HEK293 (cell line): Measurements from ENCODE around the gene KPNA3.

Source experiments
- BCL11B ChIP-seq: fragments of 450-650 bp; formaldehyde crosslinking; IDR thresholded peaks from 2 replicates; pipeline ENCODE4 v1.5.1; 2016; ENCODE audit warnings: low read depth, missing biosample characterization, missing genetic modification characterization
- EGR2 ChIP-seq: fragments of 450-650 bp; formaldehyde crosslinking; IDR thresholded peaks from 2 replicates; pipeline ENCODE4 v1.5.1; 2016; ENCODE audit warnings: low read depth, missing biosample characterization, missing genetic modification characterization
- GLIS2 ChIP-seq: fragments of 450-650 bp; formaldehyde crosslinking; IDR thresholded peaks from 2 replicates; pipeline ENCODE4 v1.5.1; 2016; ENCODE audit warnings: missing biosample characterization, missing genetic modification characterization
- OSR2 ChIP-seq: fragments of 450-650 bp; formaldehyde crosslinking; IDR thresholded peaks from 2 replicates; pipeline ENCODE4 v1.5.1; 2016; ENCODE audit warnings: missing biosample characterization, missing genetic modification characterization
- ZBTB10 ChIP-seq: fragments of 450-650 bp; formaldehyde crosslinking; IDR thresholded peaks from 2 replicates; pipeline ENCODE4 v1.5.1; 2016; ENCODE audit warnings: missing biosample characterization, missing genetic modification characterization
- ZBTB21 ChIP-seq: fragments of 450-650 bp; formaldehyde crosslinking; IDR thresholded peaks from 2 replicates; pipeline ENCODE4 v1.5.1; 2017; ENCODE audit warnings: missing biosample characterization, missing genetic modification characterization
- ZIC2 ChIP-seq: fragments of 450-650 bp; formaldehyde crosslinking; IDR thresholded peaks from 2 replicates; pipeline ENCODE4 v1.5.1; 2016; ENCODE audit warnings: missing biosample characterization, missing genetic modification characterization
- ZNF133 ChIP-seq: fragments of 450-650 bp; formaldehyde crosslinking; IDR thresholded peaks from 2 replicates; pipeline ENCODE4 v1.5.1; 2016; ENCODE audit warnings: missing biosample characterization, missing genetic modification characterization
- ZNF26 ChIP-seq: fragments of 450-650 bp; formaldehyde crosslinking; IDR thresholded peaks from 2 replicates; pipeline ENCODE4 v1.5.1; 2016; ENCODE audit warnings: missing biosample characterization, missing genetic modification characterization
- ZNF398 ChIP-seq: fragments of 450-650 bp; formaldehyde crosslinking; IDR thresholded peaks from 2 replicates; pipeline ENCODE4 v1.5.1; 2017; ENCODE audit warnings: missing biosample characterization, missing genetic modification characterization
- ZNF501 ChIP-seq: fragments of 450-650 bp; formaldehyde crosslinking; IDR thresholded peaks from 2 replicates; pipeline ENCODE4 v1.5.1; 2016; ENCODE audit warnings: missing biosample characterization, missing genetic modification characterization
- ZNF580 ChIP-seq: fragments of 450-650 bp; formaldehyde crosslinking; IDR thresholded peaks from 2 replicates; pipeline ENCODE4 v1.5.1; 2016; ENCODE audit warnings: missing biosample characterization, missing genetic modification characterization
- ZNF623 ChIP-seq: fragments of 450-650 bp; formaldehyde crosslinking; IDR thresholded peaks from 2 replicates; pipeline ENCODE4 v1.5.1; 2016; ENCODE audit warnings: missing biosample characterization, missing genetic modification characterization
- ZNF639 ChIP-seq: fragments of 450-650 bp; formaldehyde crosslinking; IDR thresholded peaks from 2 replicates; pipeline ENCODE4 v1.5.1; 2016; ENCODE audit warnings: missing biosample characterization, missing genetic modification characterization
- ZNF76 ChIP-seq: fragments of 450-650 bp; formaldehyde crosslinking; IDR thresholded peaks from 2 replicates; pipeline ENCODE4; 2016; ENCODE audit warnings: low read depth, missing biosample characterization, missing genetic modification characterization, borderline replicate concordance
- ZSCAN23 ChIP-seq: fragments of 450-650 bp; formaldehyde crosslinking; IDR thresholded peaks from 2 replicates; pipeline ENCODE4 v1.5.1; 2016; ENCODE audit warnings: missing biosample characterization, missing genetic modification characterization
- ZSCAN30 ChIP-seq: fragments of 450-650 bp; IDR thresholded peaks from 2 replicates; pipeline ENCODE4 v1.5.1; 2018; ENCODE audit warnings: missing biosample characterization, mild to moderate bottlenecking, missing genetic modification characterization, moderate library complexity
- ZXDB ChIP-seq: fragments of 450-650 bp; formaldehyde crosslinking; IDR thresholded peaks from 2 replicates; pipeline ENCODE4 v1.5.1; 2016; ENCODE audit warnings: missing biosample characterization, missing genetic modification characterization
- TF ChIP-seq, protein P1 (sequence below): fragments of 450-650 bp; formaldehyde crosslinking; IDR thresholded peaks from 2 replicates; pipeline ENCODE4 v1.5.1; 2017; ENCODE audit warnings: missing biosample characterization, missing genetic modification characterization
- TF ChIP-seq, protein P2 (sequence below): fragments of 450-650 bp; formaldehyde crosslinking; optimal IDR thresholded peaks from 2 replicates; pipeline ENCODE3; 2016; ENCODE audit warnings: missing biosample characterization, mild to moderate bottlenecking, missing genetic modification characterization
- TF ChIP-seq, protein P3 (sequence below): fragments of 450-650 bp; formaldehyde crosslinking; IDR thresholded peaks from 2 replicates; pipeline ENCODE4 v1.5.1; 2016; ENCODE audit warnings: missing biosample characterization, missing genetic modification characterization
- TF ChIP-seq, protein P4 (sequence below): fragments of 450-650 bp; formaldehyde crosslinking; IDR thresholded peaks from 2 replicates; pipeline ENCODE4 v1.5.1; 2016; ENCODE audit warnings: missing biosample characterization, missing genetic modification characterization, borderline replicate concordance

Gene KPNA3

GRCh38 chr13:49792550-49793324 is at the start of gene KPNA3 (continued):
- peak; percentile 78; the same call in 1 of the 2 replicates for TF ChIP-seq ZSCAN30
- TF ChIP-seq ZNF76 (tag by site-specific recombination), result peak; percentile 96
- peak; percentile 56; the same call in 1 of the 2 replicates for TF ChIP-seq GLIS2 (tag by site-specific recombination)
- peak; percentile 39; the same call in 1 of the 2 replicates for TF ChIP-seq OSR2 (tag by site-specific recombination)
- TF ChIP-seq ZIC2, result no peak
- TF ChIP-seq EGR2 (tag by site-specific recombination), result peak; percentile 51
- TF ChIP-seq, protein P1, sequence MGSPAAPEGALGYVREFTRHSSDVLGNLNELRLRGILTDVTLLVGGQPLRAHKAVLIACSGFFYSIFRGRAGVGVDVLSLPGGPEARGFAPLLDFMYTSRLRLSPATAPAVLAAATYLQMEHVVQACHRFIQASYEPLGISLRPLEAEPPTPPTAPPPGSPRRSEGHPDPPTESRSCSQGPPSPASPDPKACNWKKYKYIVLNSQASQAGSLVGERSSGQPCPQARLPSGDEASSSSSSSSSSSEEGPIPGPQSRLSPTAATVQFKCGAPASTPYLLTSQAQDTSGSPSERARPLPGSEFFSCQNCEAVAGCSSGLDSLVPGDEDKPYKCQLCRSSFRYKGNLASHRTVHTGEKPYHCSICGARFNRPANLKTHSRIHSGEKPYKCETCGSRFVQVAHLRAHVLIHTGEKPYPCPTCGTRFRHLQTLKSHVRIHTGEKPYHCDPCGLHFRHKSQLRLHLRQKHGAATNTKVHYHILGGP (tag by site-specific recombination), result no peak
- TF ChIP-seq ZNF580, result no peak
- TF ChIP-seq, protein P2, sequence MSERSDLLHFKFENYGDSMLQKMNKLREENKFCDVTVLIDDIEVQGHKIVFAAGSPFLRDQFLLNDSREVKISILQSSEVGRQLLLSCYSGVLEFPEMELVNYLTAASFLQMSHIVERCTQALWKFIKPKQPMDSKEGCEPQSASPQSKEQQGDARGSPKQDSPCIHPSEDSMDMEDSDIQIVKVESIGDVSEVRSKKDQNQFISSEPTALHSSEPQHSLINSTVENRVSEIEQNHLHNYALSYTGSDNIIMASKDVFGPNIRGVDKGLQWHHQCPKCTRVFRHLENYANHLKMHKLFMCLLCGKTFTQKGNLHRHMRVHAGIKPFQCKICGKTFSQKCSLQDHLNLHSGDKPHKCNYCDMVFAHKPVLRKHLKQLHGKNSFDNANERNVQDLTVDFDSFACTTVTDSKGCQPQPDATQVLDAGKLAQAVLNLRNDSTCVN (tag by site-specific recombination), result peak; percentile 97
- TF ChIP-seq ZNF501, result 0 out of 2 replicates have a peak, but pooled peaks have one; percentile 73
- TF ChIP-seq, protein P3, sequence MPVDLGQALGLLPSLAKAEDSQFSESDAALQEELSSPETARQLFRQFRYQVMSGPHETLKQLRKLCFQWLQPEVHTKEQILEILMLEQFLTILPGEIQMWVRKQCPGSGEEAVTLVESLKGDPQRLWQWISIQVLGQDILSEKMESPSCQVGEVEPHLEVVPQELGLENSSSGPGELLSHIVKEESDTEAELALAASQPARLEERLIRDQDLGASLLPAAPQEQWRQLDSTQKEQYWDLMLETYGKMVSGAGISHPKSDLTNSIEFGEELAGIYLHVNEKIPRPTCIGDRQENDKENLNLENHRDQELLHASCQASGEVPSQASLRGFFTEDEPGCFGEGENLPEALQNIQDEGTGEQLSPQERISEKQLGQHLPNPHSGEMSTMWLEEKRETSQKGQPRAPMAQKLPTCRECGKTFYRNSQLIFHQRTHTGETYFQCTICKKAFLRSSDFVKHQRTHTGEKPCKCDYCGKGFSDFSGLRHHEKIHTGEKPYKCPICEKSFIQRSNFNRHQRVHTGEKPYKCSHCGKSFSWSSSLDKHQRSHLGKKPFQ (tag by site-specific recombination), result no peak
- TF ChIP-seq ZNF398 (tag by site-specific recombination), result no peak; the same call in 1 of the 2 replicates
- peak; percentile 59; the same call in 1 of the 2 replicates for TF ChIP-seq ZNF639 (tag by site-specific recombination)
- 0 out of 2 replicates have a peak, but pooled peaks have one; percentile 19 for TF ChIP-seq ZNF623
- peak; percentile 57; the same call in 1 of the 2 replicates for TF ChIP-seq BCL11B (tag by site-specific recombination)
- no peak for TF ChIP-seq ZNF26 (tag by site-specific recombination)
- TF ChIP-seq ZNF133 (tag by site-specific recombination), result no peak
- TF ChIP-seq ZBTB10 (tag by site-specific recombination), result no peak
- no peak for TF ChIP-seq ZSCAN23 (tag by site-specific recombination)
- no peak for TF ChIP-seq ZBTB21
- peak; percentile 87 for TF ChIP-seq ZXDB (tag by site-specific recombination)
- TF ChIP-seq, protein P4, sequence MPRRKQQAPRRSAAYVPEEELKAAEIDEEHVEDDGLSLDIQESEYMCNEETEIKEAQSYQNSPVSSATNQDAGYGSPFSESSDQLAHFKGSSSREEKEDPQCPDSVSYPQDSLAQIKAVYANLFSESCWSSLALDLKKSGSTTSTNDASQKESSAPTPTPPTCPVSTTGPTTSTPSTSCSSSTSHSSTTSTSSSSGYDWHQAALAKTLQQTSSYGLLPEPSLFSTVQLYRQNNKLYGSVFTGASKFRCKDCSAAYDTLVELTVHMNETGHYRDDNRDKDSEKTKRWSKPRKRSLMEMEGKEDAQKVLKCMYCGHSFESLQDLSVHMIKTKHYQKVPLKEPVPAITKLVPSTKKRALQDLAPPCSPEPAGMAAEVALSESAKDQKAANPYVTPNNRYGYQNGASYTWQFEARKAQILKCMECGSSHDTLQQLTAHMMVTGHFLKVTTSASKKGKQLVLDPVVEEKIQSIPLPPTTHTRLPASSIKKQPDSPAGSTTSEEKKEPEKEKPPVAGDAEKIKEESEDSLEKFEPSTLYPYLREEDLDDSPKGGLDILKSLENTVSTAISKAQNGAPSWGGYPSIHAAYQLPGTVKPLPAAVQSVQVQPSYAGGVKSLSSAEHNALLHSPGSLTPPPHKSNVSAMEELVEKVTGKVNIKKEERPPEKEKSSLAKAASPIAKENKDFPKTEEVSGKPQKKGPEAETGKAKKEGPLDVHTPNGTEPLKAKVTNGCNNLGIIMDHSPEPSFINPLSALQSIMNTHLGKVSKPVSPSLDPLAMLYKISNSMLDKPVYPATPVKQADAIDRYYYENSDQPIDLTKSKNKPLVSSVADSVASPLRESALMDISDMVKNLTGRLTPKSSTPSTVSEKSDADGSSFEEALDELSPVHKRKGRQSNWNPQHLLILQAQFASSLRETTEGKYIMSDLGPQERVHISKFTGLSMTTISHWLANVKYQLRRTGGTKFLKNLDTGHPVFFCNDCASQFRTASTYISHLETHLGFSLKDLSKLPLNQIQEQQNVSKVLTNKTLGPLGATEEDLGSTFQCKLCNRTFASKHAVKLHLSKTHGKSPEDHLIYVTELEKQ, result no peak
